Trophoblast cell (in vitro differentiated cells and primary cell): ENCODE results near the gene TEN1.

Experiments used
- DNase-seq, 2 donors: peaks; one replicate each; pipeline ENCODE4 v3.0.0-alpha.2; 2016
- H2AFZ ChIP-seq: 2 replicates; pipeline ENCODE4 v1.6.1; 2013; ENCODE audit warnings: low read length, moderate library complexity, mild to moderate bottlenecking; ENCODE audit not compliant: insufficient read depth, poor library complexity
- H2AK5ac ChIP-seq: 2 replicates; pipeline ENCODE4 v1.6.1; 2013; ENCODE audit warnings: mild to moderate bottlenecking, low read length
- H2BK120ac ChIP-seq: 2 replicates; pipeline ENCODE4 v1.6.1; 2013; ENCODE audit warnings: low read length, mild to moderate bottlenecking, moderate library complexity; ENCODE audit not compliant: insufficient read depth, poor library complexity
- H2BK12ac ChIP-seq: 2 replicates; pipeline ENCODE4 v1.6.1; 2013; ENCODE audit warnings: mild to moderate bottlenecking, low read length, moderate library complexity
- H2BK5ac ChIP-seq: 2 replicates; pipeline ENCODE4 v1.6.1; 2013; ENCODE audit warnings: low read length, low read depth, moderate library complexity, mild to moderate bottlenecking; ENCODE audit not compliant: poor library complexity
- H3K14ac ChIP-seq: 2 replicates; pipeline ENCODE4 v1.6.1; 2013; ENCODE audit warnings: mild to moderate bottlenecking, low read length
- H3K18ac ChIP-seq: 2 replicates; pipeline ENCODE4 v1.6.1; 2013; ENCODE audit warnings: mild to moderate bottlenecking, low read length
- H3K23ac ChIP-seq: 2 replicates; pipeline ENCODE4 v1.6.1; 2013; ENCODE audit warnings: low read length
- H3K27ac ChIP-seq: 2 replicates; pipeline ENCODE4 v1.5.1; 2013; ENCODE audit warnings: low read depth, mild to moderate bottlenecking, inconsistent platforms, low read length, moderate library complexity
- H3K27me3 ChIP-seq: 2 replicates; pipeline ENCODE4 v1.6.1; 2013; ENCODE audit warnings: inconsistent platforms, mild to moderate bottlenecking, low read length, moderate library complexity; ENCODE audit not compliant: insufficient read depth
- H3K36me3 ChIP-seq, 2 experiments: 1 replicate in 1 of 2; 2 replicates in 1 of 2; pipeline ENCODE4 v1.6.1; 2013; ENCODE audit warnings: low read length in 2 of 2, mild to moderate bottlenecking in 2 of 2, moderate library complexity in 1 of 2; ENCODE audit not compliant: insufficient read depth in 2 of 2, control insufficient read depth in 1 of 2
- H3K4ac ChIP-seq: 2 replicates; pipeline ENCODE4 v1.6.1; 2013; ENCODE audit warnings: low read depth, mild to moderate bottlenecking, low read length, moderate library complexity
- H3K4me1 ChIP-seq, 2 experiments: 1 replicate in 1 of 2; 2 replicates in 1 of 2; pipeline ENCODE4 v1.6.1; 2013; ENCODE audit warnings: low read length in 2 of 2, mild to moderate bottlenecking in 2 of 2, moderate library complexity in 1 of 2; ENCODE audit not compliant: insufficient read depth in 2 of 2, control insufficient read depth in 1 of 2
- H3K4me2 ChIP-seq: 2 replicates; pipeline ENCODE4 v1.6.1; 2013; ENCODE audit warnings: inconsistent platforms, mild to moderate bottlenecking, low read length, moderate library complexity
- H3K4me3 ChIP-seq: 2 replicates; pipeline ENCODE4 v1.5.1; 2013; ENCODE audit warnings: mild to moderate bottlenecking, low read depth, low read length, inconsistent platforms
- H3K79me1 ChIP-seq: one replicate; pipeline ENCODE4 v1.6.1; 2013; ENCODE audit warnings: low read length
- H3K79me2 ChIP-seq: 2 replicates; pipeline ENCODE4 v1.6.1; 2013; ENCODE audit warnings: low read length, mild to moderate bottlenecking; ENCODE audit not compliant: control insufficient read depth, insufficient read depth, poor library complexity
- H3K9ac ChIP-seq: 2 replicates; pipeline ENCODE4 v1.6.1; 2013; ENCODE audit warnings: mild to moderate bottlenecking, low read length
- H3K9me3 ChIP-seq: 2 replicates; pipeline ENCODE4 v1.6.1; 2013; ENCODE audit warnings: low read depth, mild to moderate bottlenecking, control low read depth, inconsistent platforms, low read length; ENCODE audit not compliant: insufficient read depth
- H4K12ac ChIP-seq: 2 replicates; pipeline ENCODE4 v1.6.1; 2013; ENCODE audit warnings: low read depth, mild to moderate bottlenecking, low read length, moderate library complexity
- H4K8ac ChIP-seq: 2 replicates; pipeline ENCODE4 v1.6.1; 2013; ENCODE audit warnings: low read depth, mild to moderate bottlenecking, low read length, moderate library complexity
- H4K91ac ChIP-seq: one replicate; pipeline ENCODE4 v1.6.1; 2013; ENCODE audit warnings: low read depth, mild to moderate bottlenecking, low read length, moderate library complexity
- WGBS: extraction: QIAGEN DNeasy Blood & Tissue Kit; methylation state at CpG from one replicate; pipeline ENCODE4 v1.1.7; 2013; ENCODE audit warnings: missing lambda C conversion rate; ENCODE audit not compliant: insufficient read length, insufficient coverage; ENCODE audit errors: extremely low coverage; 5-methylcytosine and 5-hydroxymethylcytosine counted together

Gene TEN1

DNA sequence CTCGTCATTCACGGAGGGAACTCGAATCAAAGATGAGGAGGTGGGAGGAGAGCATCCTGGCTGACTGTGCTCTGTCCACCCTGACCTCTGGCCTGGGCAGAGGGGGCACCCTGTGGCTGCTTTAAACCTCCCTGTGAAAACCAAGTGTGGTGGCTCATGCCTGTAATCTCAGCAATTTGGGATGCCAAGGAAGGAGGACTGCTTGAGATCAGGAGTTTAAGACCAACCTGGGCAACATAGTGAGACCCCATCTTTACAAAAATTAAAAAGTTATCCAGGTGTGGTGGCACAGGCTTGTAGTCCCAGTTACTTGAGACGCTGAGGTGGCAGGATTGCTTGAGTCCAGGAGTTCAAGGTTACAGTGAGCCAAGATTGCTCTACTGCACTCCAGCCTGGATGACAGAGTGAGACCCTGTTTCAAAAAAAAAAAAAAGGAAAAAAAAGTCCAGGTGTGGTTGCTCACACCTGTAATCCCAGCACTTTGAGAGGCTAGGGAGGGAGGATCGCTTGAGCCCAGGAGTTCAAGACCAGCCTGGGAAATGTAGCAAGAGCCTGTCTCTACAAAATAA lies 15.8 kb downstream of the TEN1 start:
- Histone ChIP-seq H4K8ac (no peak overlapping the region), H4K91ac (no peak overlapping the region), H3K14ac (no peak overlapping the region), H3K9ac (no peak overlapping the region), H2BK120ac (no peak overlapping the region), H3K4me3 (no peak overlapping the region), H3K79me2 (peaks cover 2% of the 10 kb centered on the region), H3K4me1 (peaks cover 15 to 17% of the 10 kb centered on the region in 2 experiments), H3K9me3 (peaks cover 3% of the 10 kb centered on the region), H4K12ac (no peak overlapping the region), H3K4me2 (no peak overlapping the region), H2AFZ (no peak overlapping the region), H3K23ac (no peak overlapping the region), H2BK5ac (no peak overlapping the region), H3K18ac (no peak overlapping the region), H2AK5ac (no peak overlapping the region), H3K27ac (no peak overlapping the region), H3K27me3 (no peaks in the 10 kb centered on the region), H3K36me3 (peaks cover 14 to 16% of the 10 kb centered on the region in 2 experiments), H3K4ac (no peak overlapping the region), H2BK12ac (no peak overlapping the region), H3K79me1 (peaks cover 11% of the 10 kb centered on the region)
- WGBS = no CpG with 5 or more reads among the region's 5 CpGs
- DNase-seq = no peak

GRCh38 chr17:75995385-75995925 lies 16.4 kb downstream of the TEN1 start:
- Histone ChIP-seq H3K9me3 (peaks cover 5% of the 10 kb centered on the region), H2BK12ac (no peak overlapping the region), H3K4me2 (no peak overlapping the region), H3K4ac (no peak overlapping the region), H2AFZ (no peak overlapping the region), H3K36me3 (peaks cover 13 to 14% of the 10 kb centered on the region in 2 experiments), H3K4me3 (no peak overlapping the region), H3K18ac (no peak overlapping the region), H3K27ac (no peak overlapping the region), H3K9ac (no peak overlapping the region), H4K91ac (no peak overlapping the region), H4K12ac (no peak overlapping the region), H3K27me3 (no peaks in the 10 kb centered on the region), H2BK120ac (no peak overlapping the region), H4K8ac (no peak overlapping the region), H3K4me1 (peaks cover 19 to 21% of the 10 kb centered on the region in 2 experiments), H2BK5ac (no peak overlapping the region), H3K23ac (no peak overlapping the region), H3K79me2 (peaks cover 2% of the 10 kb centered on the region), H2AK5ac (no peak overlapping the region), H3K14ac (no peak overlapping the region), H3K79me1 (peaks cover 11% of the 10 kb centered on the region)
- DNase-seq = no peak
- no CpG with 5 or more reads among the region's 7 CpGs for WGBS

DNA sequence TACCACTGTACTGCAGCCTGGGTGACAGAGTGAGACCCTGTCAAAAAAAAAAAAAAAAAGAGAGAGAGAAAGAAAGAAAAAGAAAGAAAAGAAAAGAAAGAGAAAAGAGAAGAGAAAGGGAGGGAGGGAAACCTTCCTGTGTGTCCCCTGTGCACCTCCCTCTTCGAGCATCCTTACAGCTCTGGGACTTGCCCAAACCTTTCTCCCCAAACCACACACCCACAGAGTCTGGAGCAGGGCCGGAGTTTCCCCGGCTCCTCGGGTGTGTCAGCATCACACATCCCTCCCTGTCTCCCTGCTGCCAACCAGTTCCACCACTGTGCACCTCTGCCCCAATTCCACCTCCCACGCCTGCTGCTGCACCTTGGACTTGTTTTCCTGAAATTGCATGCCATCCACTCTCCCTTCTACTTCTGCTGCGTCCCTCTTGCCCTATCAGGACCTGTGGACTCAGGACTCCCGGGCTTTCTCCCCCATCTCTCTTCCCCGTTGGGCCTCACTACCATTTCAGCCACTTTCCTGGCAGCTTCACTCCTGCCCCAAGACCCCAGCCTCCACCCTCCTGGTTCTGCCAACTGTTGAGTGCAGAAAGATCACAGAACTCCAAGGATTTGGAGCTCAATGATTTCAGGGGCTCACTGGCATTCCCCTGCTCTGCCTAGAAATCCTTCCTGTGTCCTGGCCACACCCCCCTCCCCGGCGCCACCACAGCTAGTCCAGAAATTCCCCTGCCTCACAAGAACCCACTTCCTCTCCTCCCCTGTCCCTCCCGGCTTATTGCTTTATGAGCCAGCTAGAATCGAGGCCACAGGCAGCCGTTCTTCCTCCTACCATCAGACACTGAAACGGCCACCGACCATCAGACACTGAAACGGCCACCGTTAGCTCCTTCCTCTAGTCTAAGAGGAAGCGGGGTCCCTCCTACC lies 17.9 kb downstream of the TEN1 start:
- Histone ChIP-seq H4K12ac (no peak overlapping the region), H3K79me1 (peaks cover 11% of the 10 kb centered on the region), H2AFZ (peak overlapping the region; percentile 43), H3K4ac (no peak overlapping the region), H3K4me1 (peaks cover 19 to 21% of the 10 kb centered on the region in 2 experiments), H3K9ac (no peak overlapping the region), H3K9me3 (peaks cover 6% of the 10 kb centered on the region), H2BK5ac (peak overlapping the region; percentile 58), H3K27me3 (no peaks in the 10 kb centered on the region), H3K23ac (no peak overlapping the region), H3K27ac (peak overlapping the region; percentile 74), H3K79me2 (peaks cover 2% of the 10 kb centered on the region), H4K91ac (peak overlapping the region; percentile 78), H3K4me2 (peak overlapping the region; percentile 18), H3K36me3 (peaks cover 11 to 16% of the 10 kb centered on the region in 2 experiments), H3K14ac (peak overlapping the region; percentile 59), H2BK12ac (peak overlapping the region; percentile 10), H4K8ac (peak overlapping the region; percentile 55), H2BK120ac (peak overlapping the region; percentile 61), H2AK5ac (peak overlapping the region; percentile 85), H3K18ac (peak overlapping the region; percentile 45), H3K4me3 (no peak overlapping the region)
- peak; percentile 91 to 95 for DNase-seq
- WGBS = no CpG with 5 or more reads among the region's 18 CpGs

- Histone ChIP-seq H3K23ac (no peak overlapping the region), H3K18ac (peak overlapping the region; percentile 33), H2AFZ (no peak overlapping the region), H4K91ac (peak overlapping the region; percentile 45), H3K27ac (peak overlapping the region; percentile 59), H3K9me3 (peaks cover 7% of the 10 kb centered on the region), H3K36me3 (peaks cover 17 to 22% of the 10 kb centered on the region in 2 experiments), H3K27me3 (no peaks in the 10 kb centered on the region), H4K8ac (peak overlapping the region; percentile 39), H3K79me1 (peaks cover 11% of the 10 kb centered on the region), H3K14ac (peak overlapping the region; percentile 35), H3K4ac (no peak overlapping the region), H3K79me2 (peaks cover 2% of the 10 kb centered on the region), H3K9ac (no peak overlapping the region), H4K12ac (no peak overlapping the region), H2BK120ac (peak overlapping the region; percentile 41), H2BK12ac (peak overlapping the region; percentile 74), H3K4me1 (peaks cover 19 to 21% of the 10 kb centered on the region in 2 experiments), H3K4me2 (no peak overlapping the region), H3K4me3 (no peak overlapping the region), H2BK5ac (peak overlapping the region; percentile 18), H2AK5ac (no peak overlapping the region)
- WGBS = no CpG with 5 or more reads among the region's 9 CpGs
- peak; percentile 96 to 100 for DNase-seq
Measured at GRCh38 chr17:75998327-75998795, 19.3 kb downstream of the TEN1 start.
